CD8-positive, alpha-beta memory T cell (primary cell): ENCODE results near the gene GRM7. TPM values are rescaled to one million over a fixed set of nuclear protein-coding genes. Genes with fewer than 3 reads are reported as not detected.

Experiments
- CTCF ChIA-PET: fragments of 350-600 bp; sonication (Branson Sonifier 250); formaldehyde crosslinking; loops from one replicate; lab custom pipeline; 2021; ENCODE audit warnings: antibody characterized with exemption; lab: Charles Lee
- POLR2A ChIA-PET: fragments of 350-600 bp; sonication (Branson Sonifier 250); formaldehyde crosslinking; loops from one replicate; lab custom pipeline; 2021; ENCODE audit warnings: antibody characterized with exemption; lab: Charles Lee
- DNase-seq, 5 donors: peaks; one replicate each; pipeline versions ENCODE4 v3.0.0 to v3.0.0-alpha.2; 2020 to 2022; ENCODE audit warnings: mixed read lengths in 1 of 5
- H3K27ac ChIP-seq: one replicate; pipeline ENCODE4 v1.7.0; 2013; ENCODE audit warnings: low read depth, mild to moderate bottlenecking, low read length, moderate library complexity
- H3K27me3 ChIP-seq: 2 replicates; pipeline ENCODE4 v1.7.0; 2013; ENCODE audit warnings: low read length, mild to moderate bottlenecking; ENCODE audit not compliant: insufficient read depth, poor library complexity, severe bottlenecking
- H3K36me3 ChIP-seq: 2 replicates; pipeline ENCODE4 v1.7.0; 2013; ENCODE audit warnings: mild to moderate bottlenecking, low read length, moderate library complexity; ENCODE audit not compliant: insufficient read depth
- H3K4me1 ChIP-seq: 2 replicates; pipeline ENCODE4 v1.7.0; 2013; ENCODE audit warnings: mild to moderate bottlenecking, low read length, moderate library complexity; ENCODE audit not compliant: insufficient read depth
- H3K4me3 ChIP-seq: 2 replicates; pipeline ENCODE4 v1.7.0; 2013; ENCODE audit warnings: mild to moderate bottlenecking, low read length
- H3K9me3 ChIP-seq: 2 replicates; pipeline ENCODE4 v1.7.0; 2013; ENCODE audit warnings: mild to moderate bottlenecking, low read length
- H3K27ac Mint-ChIP-seq, 8 donors: one replicate each; pipeline ENCODE4 v1.8.0; 2020 to 2021; ENCODE audit warnings: mixed read lengths in 8 of 8, mild to moderate bottlenecking in 6 of 8, inconsistent platforms in 3 of 8, moderate library complexity in 3 of 8
- H3K27me3 Mint-ChIP-seq, 2 donors: one replicate each; pipeline ENCODE4 v1.8.0; 2020 to 2021; ENCODE audit warnings: mixed read lengths in 2 of 2, mild to moderate bottlenecking in 1 of 2, moderate library complexity in 1 of 2
- H3K36me3 Mint-ChIP-seq, 3 donors: one replicate each; pipeline ENCODE4 v1.8.0; 2020 to 2021; ENCODE audit warnings: mixed read lengths in 3 of 3, inconsistent platforms in 1 of 3, mild to moderate bottlenecking in 1 of 3
- H3K4me1 Mint-ChIP-seq, 3 donors: one replicate each; pipeline ENCODE4 v1.8.0; 2020 to 2021; ENCODE audit warnings: mixed read lengths in 3 of 3, inconsistent platforms in 1 of 3, mild to moderate bottlenecking in 1 of 3
- H3K4me3 Mint-ChIP-seq, 7 donors: one replicate each; pipeline ENCODE4 v1.8.0; 2020 to 2021; ENCODE audit warnings: mixed read lengths in 7 of 7, mild to moderate bottlenecking in 6 of 7, moderate library complexity in 4 of 7, inconsistent platforms in 2 of 7
- H3K9me3 Mint-ChIP-seq, 5 donors: one replicate each; pipeline ENCODE4 v1.8.0; 2020 to 2022; ENCODE audit warnings: mixed read lengths in 5 of 5, mild to moderate bottlenecking in 3 of 5, moderate library complexity in 2 of 5, inconsistent platforms in 1 of 5
- polyA plus RNA-seq: library from polyadenylated mRNA; unstranded; fragments of 300-500 nt; fragmentation: Illumina TruSeq; gene quantifications from one replicate; pipeline ENCODE4 v1.2.3, GENCODE V29; 2021
- total RNA-seq, 2 experiments: library from RNA; stranded (reverse); gene quantifications; one replicate each; pipeline ENCODE4 v1.2.3, GENCODE V29; 2021

GRM7 gene
- total and polyA plus RNA-seq, 3 experiments from 2014 or later: not detected

GRCh38 chr3:7172996-7173395 is 312.1 kb downstream of the GRM7 start:
- Histone ChIP-seq H3K4me1 (no peaks in the 10 kb centered on the region), H3K27ac (no peak overlapping the region), H3K4me3 (no peak overlapping the region), H3K27me3 (no peaks in the 10 kb centered on the region), H3K36me3 (no peaks in the 10 kb centered on the region), H3K9me3 (no peaks in the 10 kb centered on the region)
- Mint-ChIP-seq H3K4me3 (no peak overlapping the region), H3K27ac (no peak overlapping the region), H3K4me1 (no peaks in the 10 kb centered on the region), H3K27me3 (peaks cover 0 to 2% of the 10 kb centered on the region in 2 donors), H3K36me3 (no peaks in the 10 kb centered on the region), H3K9me3 (peaks cover 0 to 8% (median 0%) of the 10 kb centered on the region in 5 donors)
- ChIA-PET POLR2A (no interaction called here), CTCF (no interaction called here)
- DNase-seq: no peak

GRCh38 chr3:7188551-7188950 is 327.6 kb downstream of the GRM7 start:
- POLR2A ChIA-PET: no interaction called here
- H3K4me1 Mint-ChIP-seq: no peaks in the 10 kb centered on the region

GRCh38 chr3:7190095-7190494 is 329.2 kb downstream of the GRM7 start:
- no peak overlapping the region for H3K4me3 ChIP-seq
- H3K27me3 Mint-ChIP-seq: no peaks in the 10 kb centered on the region
- peaks cover 0 to 4% (median 2%) of the 10 kb centered on the region in 5 donors for H3K9me3 Mint-ChIP-seq
- no peaks in the 10 kb centered on the region for H3K36me3 ChIP-seq
- no peaks in the 10 kb centered on the region for H3K27me3 ChIP-seq
- H3K4me1 Mint-ChIP-seq: no peaks in the 10 kb centered on the region
- H3K4me3 Mint-ChIP-seq: no peak overlapping the region
- ChIA-PET POLR2A (no interaction called here), CTCF (no interaction called here)
- H3K9me3 ChIP-seq: no peaks in the 10 kb centered on the region
- no peak for DNase-seq
- no peak overlapping the region for H3K27ac ChIP-seq
- no peak overlapping the region for H3K27ac Mint-ChIP-seq
- no peaks in the 10 kb centered on the region for H3K4me1 ChIP-seq
- no peaks in the 10 kb centered on the region for H3K36me3 Mint-ChIP-seq

More at GRCh38 chr3:7188551-7188950, 327.6 kb downstream of the GRM7 start:
- no peak for DNase-seq
- no peaks in the 10 kb centered on the region for H3K27me3 ChIP-seq
- H3K27ac ChIP-seq: no peak overlapping the region
- Mint-ChIP-seq H3K9me3 (peaks cover 0 to 8% (median 2%) of the 10 kb centered on the region in 5 donors), H3K27ac (no peak overlapping the region), H3K4me3 (no peak overlapping the region), H3K27me3 (no peaks in the 10 kb centered on the region), H3K36me3 (no peaks in the 10 kb centered on the region)
- no peaks in the 10 kb centered on the region for H3K4me1 ChIP-seq
- no peaks in the 10 kb centered on the region for H3K36me3 ChIP-seq
- CTCF ChIA-PET: no interaction called here
- no peaks in the 10 kb centered on the region for H3K9me3 ChIP-seq
- no peak overlapping the region for H3K4me3 ChIP-seq

GRCh38 chr3:7193269-7193668 is 332.4 kb downstream of the GRM7 start:
- Mint-ChIP-seq H3K27ac (no peak overlapping the region), H3K9me3 (peaks cover 0 to 17% (median 2%) of the 10 kb centered on the region in 5 donors), H3K36me3 (no peaks in the 10 kb centered on the region), H3K4me3 (no peak overlapping the region), H3K27me3 (no peaks in the 10 kb centered on the region), H3K4me1 (no peaks in the 10 kb centered on the region)
- POLR2A ChIA-PET: no interaction called here
- no peaks in the 10 kb centered on the region for H3K4me1 ChIP-seq
- H3K27me3 ChIP-seq: no peaks in the 10 kb centered on the region
- CTCF ChIA-PET: no interaction called here
- no peak for DNase-seq
- no peaks in the 10 kb centered on the region for H3K36me3 ChIP-seq
- no peak overlapping the region for H3K27ac ChIP-seq
- H3K9me3 ChIP-seq: no peaks in the 10 kb centered on the region
- no peak overlapping the region for H3K4me3 ChIP-seq

- ChIA-PET POLR2A (no interaction called here), CTCF (no interaction called here)
- H3K9me3 ChIP-seq: no peaks in the 10 kb centered on the region
- no peak for DNase-seq
- Mint-ChIP-seq H3K4me1 (no peaks in the 10 kb centered on the region), H3K36me3 (no peaks in the 10 kb centered on the region), H3K9me3 (peaks cover 0 to 17% (median 2%) of the 10 kb centered on the region in 5 donors), H3K4me3 (no peak overlapping the region), H3K27me3 (no peaks in the 10 kb centered on the region), H3K27ac (no peak overlapping the region)
- no peak overlapping the region for H3K4me3 ChIP-seq
- H3K36me3 ChIP-seq: no peaks in the 10 kb centered on the region
- H3K27me3 ChIP-seq: no peaks in the 10 kb centered on the region
- no peaks in the 10 kb centered on the region for H3K4me1 ChIP-seq
- no peak overlapping the region for H3K27ac ChIP-seq
Measured at GRCh38 chr3:7194071-7194835, 333.3 kb downstream of the GRM7 start.

GRCh38 chr3:7195934-7196333 is 335.0 kb downstream of the GRM7 start:
- Mint-ChIP-seq H3K4me3 (no peak overlapping the region), H3K27ac (no peak overlapping the region), H3K4me1 (no peaks in the 10 kb centered on the region), H3K9me3 (peaks cover 0 to 23% (median 2%) of the 10 kb centered on the region in 5 donors), H3K36me3 (no peaks in the 10 kb centered on the region), H3K27me3 (no peaks in the 10 kb centered on the region)
- Histone ChIP-seq H3K9me3 (no peaks in the 10 kb centered on the region), H3K36me3 (no peaks in the 10 kb centered on the region), H3K4me1 (no peaks in the 10 kb centered on the region), H3K27ac (no peak overlapping the region), H3K4me3 (no peak overlapping the region), H3K27me3 (no peaks in the 10 kb centered on the region)
- CTCF ChIA-PET: no interaction called here
- DNase-seq: no peak
- POLR2A ChIA-PET: no interaction called here

GRCh38 chr3:7201784-7202183 is 340.9 kb downstream of the GRM7 start:
- Histone ChIP-seq H3K27ac (no peak overlapping the region), H3K4me1 (no peaks in the 10 kb centered on the region), H3K9me3 (no peaks in the 10 kb centered on the region), H3K4me3 (no peak overlapping the region), H3K36me3 (no peaks in the 10 kb centered on the region), H3K27me3 (no peaks in the 10 kb centered on the region)
- Mint-ChIP-seq H3K9me3 (peaks cover 0 to 20% (median 2%) of the 10 kb centered on the region in 5 donors), H3K4me1 (peaks cover 0 to 7% (median 2%) of the 10 kb centered on the region in 3 donors), H3K27me3 (no peaks in the 10 kb centered on the region), H3K27ac (no peak overlapping the region), H3K36me3 (no peaks in the 10 kb centered on the region), H3K4me3 (no peak overlapping the region)
- CTCF ChIA-PET: no interaction called here
- DNase-seq: no peak
- POLR2A ChIA-PET: no interaction called here

- peaks cover under 1 to 11% (median 2%) of the 10 kb centered on the region in 5 donors for H3K9me3 Mint-ChIP-seq
- no peaks in the 10 kb centered on the region for H3K27me3 ChIP-seq
- peaks cover 0 to 7% (median 3%) of the 10 kb centered on the region in 3 donors for H3K4me1 Mint-ChIP-seq
- H3K4me3 Mint-ChIP-seq: no peak overlapping the region
- H3K4me3 ChIP-seq: no peak overlapping the region
- no peaks in the 10 kb centered on the region for H3K9me3 ChIP-seq
- CTCF ChIA-PET: no interaction called here
- H3K4me1 ChIP-seq: no peaks in the 10 kb centered on the region
- no peak for DNase-seq
- no peak overlapping the region for H3K27ac ChIP-seq
- H3K36me3 Mint-ChIP-seq: no peaks in the 10 kb centered on the region
- H3K27me3 Mint-ChIP-seq: no peaks in the 10 kb centered on the region
- POLR2A ChIA-PET: no interaction called here
- H3K27ac Mint-ChIP-seq: no peak overlapping the region
- H3K36me3 ChIP-seq: no peaks in the 10 kb centered on the region
Measured at GRCh38 chr3:7203969-7204847, 343.3 kb downstream of the GRM7 start.
